Non-pigmented ciliary epithelial cell (primary cell): ENCODE measurements around the gene MXI1.
A peak's percentile ranks its signal among the peaks of the same experiment; 100 is the strongest.

Experiments
- DNase-seq: peaks from one replicate; pipeline ENCODE4 v3.0.0-alpha.2; 2010; ENCODE audit warnings: low read depth

Gene MXI1

GRCh38 chr10:110215286-110216170 is 8.1 kb downstream of the MXI1 start:
- no peak for DNase-seq

- DNase-seq, result no peak
Measured at GRCh38 chr10:110216240-110216639, 8.8 kb downstream of the MXI1 start.

DNA sequence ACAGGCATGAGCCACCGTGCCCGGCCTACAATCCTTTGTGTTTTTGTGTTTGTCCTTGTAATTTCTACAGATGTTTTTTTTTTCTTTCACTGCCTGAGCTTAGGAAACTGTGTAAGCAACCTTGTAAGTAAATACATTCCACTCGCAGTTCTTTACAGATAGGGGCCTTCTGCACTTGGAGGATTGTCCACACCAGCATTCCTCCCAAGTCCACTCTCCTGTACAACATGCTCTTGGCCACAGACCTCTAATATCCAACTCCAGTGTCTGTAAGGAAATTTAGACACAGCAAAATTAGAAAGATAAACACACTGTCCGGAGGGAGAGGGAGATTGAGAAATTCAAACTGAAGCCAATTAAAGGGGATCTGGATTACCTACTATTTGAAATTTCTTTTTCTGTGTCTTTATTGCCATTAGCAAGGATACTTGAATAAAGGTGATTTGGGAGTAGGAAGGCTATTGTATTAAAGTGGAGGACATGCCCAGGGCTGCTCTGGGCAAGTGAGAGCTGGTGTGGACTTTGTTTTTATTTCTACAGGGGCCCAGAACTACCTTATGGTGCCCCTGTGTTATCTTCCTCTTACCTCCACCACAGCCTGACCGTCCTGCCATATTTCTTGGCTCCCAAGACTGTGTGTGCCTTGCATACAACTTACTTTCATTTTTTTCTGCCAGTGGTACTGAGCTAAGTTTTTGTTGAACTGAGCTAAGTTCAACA is 9.7 kb downstream of the MXI1 start:
- DNase-seq, result no peak

DNA sequence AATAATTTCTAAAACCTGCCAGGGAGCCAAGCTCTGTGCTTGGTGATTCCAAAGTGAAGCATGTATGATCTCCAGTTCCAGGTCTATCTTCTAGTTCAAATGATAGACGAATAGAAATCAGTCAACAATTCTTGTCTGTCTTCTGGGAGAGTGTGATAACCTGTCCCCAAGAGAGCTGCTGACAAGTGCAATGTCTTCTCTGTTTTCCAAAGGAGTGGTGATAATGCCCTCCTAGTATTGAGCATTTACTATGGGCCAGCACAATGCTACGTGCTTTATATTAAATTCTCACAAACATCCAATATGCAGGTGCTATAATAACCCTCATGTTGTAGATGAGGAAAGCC is 10.2 kb downstream of the MXI1 start:
- no peak for DNase-seq

DNA sequence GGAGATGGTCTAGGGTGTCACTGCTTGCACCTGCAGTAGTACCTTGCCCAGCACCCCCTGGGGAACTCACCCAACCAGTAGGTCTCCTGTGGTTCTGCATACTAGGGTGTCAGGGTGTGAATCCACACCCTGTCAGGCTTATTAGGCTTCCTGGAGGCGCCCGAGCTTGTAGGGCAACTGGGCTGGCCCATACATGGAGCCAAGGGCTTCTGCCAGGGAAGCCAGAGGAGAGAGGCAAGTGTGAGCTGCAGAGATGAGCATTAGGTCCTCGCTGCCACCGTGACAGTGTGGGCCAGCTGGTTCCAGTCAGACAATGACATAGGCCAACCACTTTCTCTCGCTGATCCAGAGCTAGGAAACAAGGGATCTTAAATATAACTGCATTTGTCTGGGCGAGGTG is 11.2 kb downstream of the MXI1 start:
- DNase-seq, result no peak

GRCh38 chr10:110219884-110220283 is 12.5 kb downstream of the MXI1 start:
- no peak for DNase-seq

DNA sequence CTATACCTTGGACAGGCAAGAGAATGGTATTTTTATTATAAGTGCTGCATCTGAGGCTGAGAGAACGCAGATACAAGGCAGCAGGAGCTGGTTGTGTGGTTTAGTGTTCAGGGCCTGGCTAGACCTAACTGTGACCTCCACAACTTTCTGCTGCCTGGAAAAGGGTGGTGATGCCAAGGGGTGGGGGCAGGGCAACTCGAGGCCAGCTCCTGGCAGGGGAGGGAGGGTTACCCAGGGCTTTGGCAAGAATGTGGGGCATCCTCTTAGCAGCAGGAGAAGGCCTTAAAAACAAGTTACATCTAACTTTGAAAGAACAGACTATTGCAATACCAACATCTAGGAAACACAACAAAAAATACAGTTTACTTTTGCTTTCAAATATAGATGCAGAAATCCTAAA is 13.0 kb downstream of the MXI1 start:
- no peak for DNase-seq

DNA sequence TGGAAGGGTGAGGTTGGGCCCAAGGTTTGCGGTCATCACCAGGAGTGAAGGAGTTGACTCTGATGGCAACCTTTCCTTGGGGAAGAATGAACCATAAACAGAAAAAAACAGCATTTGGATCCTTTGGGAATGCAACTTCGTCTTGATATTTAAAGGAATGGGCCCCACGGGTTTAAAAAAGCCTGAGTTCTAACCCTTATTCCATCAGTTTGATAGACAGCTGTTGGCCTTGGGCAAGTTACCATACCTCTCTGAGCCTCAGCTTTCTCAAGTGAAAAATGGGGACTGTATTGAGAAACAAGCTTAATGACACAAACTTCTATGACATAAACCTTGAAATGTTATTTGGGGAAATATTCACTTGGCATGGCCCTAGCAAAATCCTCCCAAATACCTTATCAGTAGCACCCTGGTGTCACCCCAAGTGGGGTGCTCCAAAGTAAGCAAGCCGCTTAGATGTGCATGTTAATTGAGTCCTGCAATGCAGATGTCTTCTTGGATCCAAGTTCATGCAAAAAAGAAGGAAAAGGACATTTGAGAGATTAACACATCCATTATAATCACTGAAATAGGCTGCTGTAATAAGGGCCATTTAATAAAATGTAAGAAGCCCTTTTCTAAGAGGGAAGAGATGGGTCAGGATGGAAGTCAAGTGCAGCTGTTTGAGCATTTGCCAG is 13.8 kb downstream of the MXI1 start:
- no peak for DNase-seq

DNA sequence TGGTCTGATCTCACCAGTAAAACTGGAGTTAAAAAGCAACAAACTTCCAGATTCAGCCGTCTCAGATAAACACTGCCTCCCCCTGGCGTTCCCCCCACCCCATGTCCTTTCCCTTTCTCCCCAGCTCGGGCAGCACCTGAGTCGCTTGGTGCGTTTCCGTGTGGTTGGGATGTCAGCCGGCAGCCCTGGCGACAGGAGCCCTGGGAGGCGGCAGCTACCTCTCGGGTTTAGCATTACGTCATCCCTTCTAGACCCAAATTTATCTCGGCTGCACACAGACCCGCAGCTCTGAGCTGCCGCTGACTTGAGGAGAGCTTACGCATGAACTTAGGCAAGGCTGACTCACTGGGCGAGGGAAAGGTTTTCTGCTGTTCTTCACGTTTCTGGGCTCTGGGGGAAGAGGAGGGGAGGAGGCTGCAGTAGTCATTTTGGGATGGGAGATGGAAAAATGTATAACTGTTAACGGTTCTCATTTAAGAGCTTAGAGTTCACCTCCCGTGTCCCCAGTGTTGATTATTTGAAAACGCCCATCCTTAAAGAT is 14.4 kb downstream of the MXI1 start:
- peak; percentile 88 for DNase-seq

DNA sequence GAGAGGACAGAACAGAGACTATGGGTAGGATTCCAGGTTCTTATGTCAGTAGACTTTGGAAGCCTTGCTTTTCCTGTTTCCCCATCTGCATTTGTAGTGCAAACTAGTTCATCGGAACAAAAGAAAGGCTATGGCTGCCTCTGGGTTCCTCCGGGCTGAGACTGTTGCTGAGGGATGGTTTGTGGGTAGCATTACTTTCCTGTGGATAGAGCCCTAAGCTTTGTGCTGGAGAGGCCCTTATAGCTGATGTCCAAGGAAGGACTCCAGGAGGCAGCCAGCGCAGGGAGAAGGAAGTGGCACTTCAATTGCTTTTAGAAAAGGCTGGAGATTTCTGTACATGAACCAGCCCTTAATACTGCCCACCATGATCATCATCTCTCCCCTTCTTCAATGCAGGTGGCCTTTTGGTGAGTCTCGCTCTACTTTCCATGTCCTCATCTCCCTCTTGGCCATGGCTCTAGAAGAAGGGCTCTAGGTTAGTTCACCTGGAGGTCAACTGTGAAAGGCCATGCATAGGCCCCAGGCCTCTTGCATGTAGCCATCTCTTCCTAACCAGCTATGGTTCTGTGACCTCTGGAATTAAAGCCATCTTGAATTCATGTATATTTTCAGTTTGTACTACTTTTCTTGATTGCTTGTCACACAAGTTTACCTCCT is 15.4 kb downstream of the MXI1 start:
- no peak for DNase-seq

DNA sequence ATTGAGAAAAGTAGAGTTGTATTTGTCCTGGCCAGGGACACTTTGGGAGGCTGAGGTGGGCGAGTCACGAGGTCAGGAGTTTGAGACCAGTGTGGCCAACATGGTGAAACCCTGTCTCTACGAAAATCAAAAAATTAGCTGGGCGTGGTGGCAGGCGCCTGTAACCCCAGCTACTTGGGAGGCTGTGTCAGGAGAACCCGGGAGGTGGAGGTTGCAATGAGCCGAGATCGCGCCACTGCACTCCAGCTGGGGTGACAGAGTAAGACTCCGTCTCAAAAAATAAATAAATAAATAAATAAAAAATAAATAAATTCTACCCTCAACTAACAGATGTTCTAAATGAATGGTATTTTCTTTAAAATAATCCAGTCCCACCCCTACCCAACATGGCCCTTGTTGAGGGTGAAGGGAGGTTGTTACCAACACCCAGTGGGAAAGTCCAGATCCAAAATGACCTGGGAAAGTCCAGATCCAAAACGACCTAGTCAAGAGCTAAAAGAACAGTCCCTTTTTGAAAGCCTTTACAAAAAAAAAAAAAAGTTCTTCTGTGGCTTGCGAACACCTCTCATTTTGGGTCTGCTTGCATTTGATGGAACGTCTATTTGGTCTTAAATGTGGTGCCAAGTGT is 16.0 kb downstream of the MXI1 start:
- no peak for DNase-seq

- DNase-seq, result no peak
Measured at GRCh38 chr10:110224992-110225391, 17.6 kb downstream of the MXI1 start.

DNA sequence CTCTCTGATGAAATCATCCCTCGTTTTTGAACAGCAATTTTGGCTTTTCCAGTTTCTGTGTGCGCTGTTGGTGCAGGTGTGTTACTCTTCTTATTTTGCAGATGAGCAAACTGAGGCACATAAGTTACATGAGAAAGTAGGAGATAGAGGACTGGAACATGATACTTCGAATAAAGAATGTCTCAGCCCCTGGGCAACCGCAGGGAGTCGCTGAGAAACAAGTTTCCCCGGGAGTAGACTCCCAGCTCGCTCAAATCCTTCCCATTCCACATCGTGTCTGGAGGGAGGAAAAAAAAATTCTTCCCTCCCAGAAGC is 18.0 kb downstream of the MXI1 start:
- DNase-seq, result no peak

- DNase-seq, result peak; percentile 75
Measured at GRCh38 chr10:110225756-110226542, 18.5 kb downstream of the MXI1 start.

DNA sequence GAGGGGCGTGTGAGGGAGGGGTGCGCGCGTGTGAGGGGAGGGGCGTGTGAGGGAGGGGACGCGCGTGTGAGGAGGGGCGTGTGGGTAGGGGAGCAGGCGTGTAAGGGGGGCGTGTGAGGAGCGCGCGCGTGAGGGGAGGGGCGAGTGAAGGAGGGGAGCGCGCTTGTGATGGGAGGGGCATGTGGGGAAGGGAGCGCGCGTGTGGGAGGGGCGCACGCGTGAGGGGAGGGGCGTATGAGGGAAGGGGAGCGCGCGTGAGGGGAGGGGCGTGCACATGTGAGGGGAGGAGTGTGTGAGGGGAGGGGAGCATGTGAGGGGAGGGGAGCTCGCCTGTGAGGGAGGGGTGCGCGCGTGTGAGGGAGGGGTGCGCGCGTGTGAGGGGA is 19.1 kb downstream of the MXI1 start:
- no peak for DNase-seq

- no peak for DNase-seq
Measured at GRCh38 chr10:110226926-110227641, 19.7 kb downstream of the MXI1 start.

DNA sequence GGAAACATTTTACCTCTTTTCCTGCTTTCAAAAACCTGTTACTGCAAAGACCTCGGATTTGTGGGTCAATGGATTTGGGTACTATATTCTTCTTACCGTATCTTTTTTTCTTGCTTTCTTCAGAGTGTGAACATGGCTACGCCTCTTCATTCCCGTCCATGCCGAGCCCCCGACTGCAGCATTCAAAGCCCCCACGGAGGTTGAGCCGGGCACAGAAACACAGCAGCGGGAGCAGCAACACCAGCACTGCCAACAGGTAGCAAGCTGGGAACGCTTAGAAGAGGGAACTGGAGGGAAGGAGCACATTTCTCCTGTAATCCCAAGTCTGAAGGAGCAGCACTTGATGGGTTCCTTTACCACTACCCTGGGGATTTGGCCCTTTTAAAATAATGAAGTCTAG is 20.7 kb downstream of the MXI1 start:
- DNase-seq, result no peak

GRCh38 chr10:110229155-110229554 is 21.8 kb downstream of the MXI1 start:
- DNase-seq, result no peak

GRCh38 chr10:110233846-110234245 is 26.4 kb downstream of the MXI1 start:
- no peak for DNase-seq

GRCh38 chr10:110237894-110238480 is 30.6 kb downstream of the MXI1 start:
- DNase-seq, result no peak
